ENCODE measurements around the gene NRXN3. TPM values are rescaled to one million over a fixed set of nuclear protein-coding genes. Genes with fewer than 3 reads are reported as not detected.

The NRXN3 gene
- total RNA-seq, 1 donor from 2014 or later, result 8.7 TPM

DNA sequence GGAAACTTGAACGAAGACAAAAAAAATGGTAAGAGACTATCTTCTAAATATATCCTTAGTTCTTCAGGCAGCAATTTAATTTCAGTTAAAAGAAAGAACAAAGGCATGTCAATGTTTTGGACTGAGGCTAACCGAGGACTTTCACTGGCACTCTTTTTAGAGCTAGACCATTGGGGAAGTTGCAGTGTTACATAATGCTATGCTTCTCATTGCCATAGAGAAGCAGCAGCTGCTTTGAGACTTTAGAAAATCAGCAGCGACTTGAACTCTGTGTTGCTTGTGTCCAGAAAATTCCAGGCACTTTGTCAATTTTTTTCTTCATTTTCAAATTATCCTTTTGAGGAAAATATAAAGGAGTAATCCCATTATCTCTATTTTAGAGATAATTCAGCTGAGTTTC is 964.2 kb downstream of the NRXN3 start:
- DNase-seq (ENCODE audit: low spot score), result no peak

DNA sequence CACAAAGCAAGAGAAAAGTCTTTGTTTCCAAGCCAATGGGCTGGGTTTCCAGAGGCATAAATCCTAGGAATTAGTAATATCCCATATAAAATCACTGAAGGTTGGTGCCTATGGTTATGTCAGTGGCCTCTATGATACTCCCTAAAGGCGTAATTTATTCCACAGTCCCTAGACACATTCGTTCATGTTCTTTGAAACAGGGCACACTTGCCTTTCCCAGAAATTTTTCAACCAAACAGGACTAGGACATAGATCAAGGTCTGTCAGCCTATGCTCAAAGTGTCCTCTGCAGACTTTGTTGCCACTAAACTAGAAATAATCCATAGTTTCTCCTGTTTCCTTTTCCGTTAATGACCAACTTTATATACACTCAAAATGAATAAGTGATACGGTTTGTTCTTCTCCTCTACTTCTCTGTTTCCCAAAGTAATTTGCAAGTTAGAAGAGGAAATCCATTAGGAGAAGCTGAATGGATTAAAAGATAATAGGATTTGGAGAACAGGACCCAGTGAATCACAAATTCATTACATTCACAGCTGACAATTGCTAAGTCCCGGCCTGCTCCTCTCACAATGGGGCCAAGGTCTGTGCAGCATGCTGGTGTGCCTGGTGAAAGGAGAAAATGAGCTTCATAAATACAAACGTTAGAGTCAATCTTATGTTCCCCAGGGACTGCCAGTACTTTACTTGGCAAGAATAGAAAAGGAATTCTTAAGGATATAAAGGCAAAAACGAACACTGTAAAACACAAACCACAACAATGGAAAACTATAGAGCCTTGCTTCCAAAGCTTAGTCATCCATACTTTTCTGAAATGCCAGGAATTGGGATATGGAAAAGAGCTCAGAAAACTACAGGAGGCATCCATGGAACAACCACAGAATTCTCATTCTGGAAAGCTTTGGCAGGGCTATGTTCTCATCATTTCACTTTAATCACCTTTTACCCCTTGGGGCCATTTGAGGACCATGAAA is 966.2 kb downstream of the NRXN3 start:
- no peak for DNase-seq (ENCODE audit: low spot score)

DNA sequence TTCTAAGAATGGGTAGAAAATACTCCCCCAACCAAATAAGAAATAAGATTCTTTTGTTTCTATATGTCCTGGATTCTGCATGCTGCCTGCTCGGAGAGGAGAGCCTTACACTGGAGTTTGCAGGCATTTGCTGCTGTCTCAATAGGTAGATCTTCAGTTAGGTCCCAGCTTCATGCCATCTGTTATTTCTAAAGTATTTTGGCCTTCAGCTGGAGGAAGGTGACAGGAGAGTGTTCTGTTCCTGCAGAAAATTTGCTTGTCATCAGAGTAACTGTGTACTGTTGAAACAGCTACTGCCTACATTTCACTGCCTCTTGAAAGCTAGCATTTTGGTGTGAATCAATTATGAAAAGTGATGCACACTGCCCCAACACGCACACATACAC is 966.9 kb downstream of the NRXN3 start:
- DNase-seq (ENCODE audit: low spot score), result no peak

DNA sequence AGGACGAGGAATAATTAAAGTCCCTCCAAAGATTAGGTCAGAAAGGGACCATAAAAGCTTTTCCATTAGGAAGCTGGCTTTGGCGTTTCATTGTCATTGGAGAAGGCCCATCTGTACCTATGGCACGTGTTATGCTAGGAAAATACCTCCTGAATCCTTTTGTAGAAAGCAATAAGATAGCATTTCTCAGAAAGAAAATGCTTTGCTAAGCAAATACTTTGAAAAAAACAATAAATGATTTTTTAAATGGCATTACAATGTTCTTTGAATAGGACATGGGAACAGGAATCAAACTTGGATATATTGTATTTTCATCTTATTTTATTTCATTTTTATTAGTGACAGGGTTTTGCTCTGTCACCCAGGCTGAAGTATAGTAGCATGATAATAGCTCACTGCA is 967.7 kb downstream of the NRXN3 start:
- no peak for DNase-seq (ENCODE audit: low spot score)

DNA sequence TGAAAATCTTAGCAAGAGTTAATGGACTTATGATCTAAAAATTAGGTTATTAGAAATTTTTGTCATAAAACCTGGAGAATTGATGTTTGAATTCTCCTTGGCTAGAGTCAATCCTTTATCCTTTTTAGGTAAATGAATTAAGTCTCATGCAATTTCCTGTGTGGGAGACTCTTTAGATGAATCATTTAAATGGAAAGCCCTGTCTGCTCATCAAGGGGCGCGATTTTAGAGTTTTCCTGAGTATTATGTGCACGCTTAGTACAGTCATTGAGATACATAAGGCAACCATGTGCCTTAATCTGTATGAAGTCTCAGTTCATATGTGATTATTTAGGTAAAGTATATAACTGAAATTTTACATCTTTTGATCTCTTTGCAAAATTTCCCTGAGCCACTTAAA is 974.7 kb downstream of the NRXN3 start:
- no peak for DNase-seq (ENCODE audit: low spot score)

DNA sequence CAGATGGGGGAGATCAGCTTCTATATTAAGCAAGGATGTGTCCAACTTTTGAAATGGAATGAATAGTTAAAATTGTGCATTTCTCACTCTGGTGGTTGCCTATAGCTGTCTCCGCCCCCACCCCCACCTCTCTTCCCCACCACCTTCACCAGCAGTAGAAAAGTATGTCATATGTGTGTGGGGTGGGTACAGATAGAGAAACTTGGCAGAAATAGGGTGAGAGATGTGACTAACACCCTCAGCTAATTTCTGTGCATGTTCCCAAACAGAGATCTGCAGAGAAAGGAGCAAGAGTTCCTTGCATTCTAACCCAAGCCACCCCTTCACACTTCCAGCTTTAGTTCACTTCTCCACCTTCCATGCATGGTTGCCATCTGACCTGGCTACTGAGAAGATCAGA is 980.1 kb downstream of the NRXN3 start:
- no peak for DNase-seq (ENCODE audit: low spot score)

DNA sequence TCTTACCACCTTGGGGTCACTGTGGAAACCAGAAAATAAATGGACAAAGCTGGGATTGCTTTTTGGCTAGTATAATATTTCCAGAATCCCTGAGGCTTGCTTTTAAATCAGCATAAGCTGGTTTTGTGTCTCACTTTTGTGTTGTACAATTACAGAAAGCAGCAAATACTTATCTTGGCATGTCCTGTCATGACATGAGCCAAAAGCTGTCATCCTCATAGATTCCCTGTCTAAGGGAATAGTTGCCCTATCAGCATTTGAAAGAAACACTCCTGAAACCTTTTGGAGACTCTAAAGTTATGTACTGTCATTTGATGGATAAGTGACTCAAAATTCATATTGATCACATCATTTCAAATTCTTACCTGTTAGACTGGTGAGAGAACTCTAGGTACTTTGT is 987.2 kb downstream of the NRXN3 start:
- no peak for DNase-seq (ENCODE audit: low spot score)

DNA sequence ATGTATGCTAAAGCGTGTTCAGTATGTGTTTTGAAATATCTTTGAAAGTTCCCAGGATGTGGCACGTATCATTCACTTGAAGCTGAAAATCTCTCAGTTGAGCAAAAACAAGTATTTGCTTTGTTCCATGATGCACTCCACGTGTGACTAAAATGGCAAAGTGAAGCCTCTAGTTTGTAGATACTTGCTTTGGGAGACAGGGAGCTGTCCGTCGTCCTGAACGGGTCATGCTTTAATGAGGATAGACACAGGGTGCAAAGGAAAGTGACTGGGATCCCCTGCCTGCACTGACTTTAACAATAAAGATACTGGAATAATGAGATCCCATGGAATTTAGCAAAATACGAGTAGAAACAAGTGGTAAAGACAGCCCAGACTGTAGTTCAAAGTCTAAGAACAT is 991.4 kb downstream of the NRXN3 start:
- peak; percentile 57 for DNase-seq (ENCODE audit: low spot score)

DNA sequence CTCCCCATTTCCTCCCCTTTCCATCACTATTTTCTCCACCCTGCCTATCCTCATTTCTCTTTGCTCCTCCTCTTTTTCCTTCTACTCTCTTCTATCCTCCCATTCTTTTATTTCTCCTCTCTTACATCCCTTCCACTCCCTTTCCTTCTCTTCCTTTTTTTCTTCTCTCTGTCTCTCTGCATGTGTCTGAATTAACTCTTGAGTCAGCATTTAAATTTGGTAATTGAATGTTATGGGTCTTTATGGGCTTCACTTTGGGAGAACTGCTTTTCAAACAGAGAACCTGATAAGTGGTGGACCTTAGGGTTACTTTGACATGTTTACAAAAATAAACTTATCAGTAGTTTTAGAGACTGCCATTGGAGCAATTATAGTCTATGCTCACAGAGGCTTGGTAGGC is 992.7 kb downstream of the NRXN3 start:
- no peak for DNase-seq (ENCODE audit: low spot score)

DNA sequence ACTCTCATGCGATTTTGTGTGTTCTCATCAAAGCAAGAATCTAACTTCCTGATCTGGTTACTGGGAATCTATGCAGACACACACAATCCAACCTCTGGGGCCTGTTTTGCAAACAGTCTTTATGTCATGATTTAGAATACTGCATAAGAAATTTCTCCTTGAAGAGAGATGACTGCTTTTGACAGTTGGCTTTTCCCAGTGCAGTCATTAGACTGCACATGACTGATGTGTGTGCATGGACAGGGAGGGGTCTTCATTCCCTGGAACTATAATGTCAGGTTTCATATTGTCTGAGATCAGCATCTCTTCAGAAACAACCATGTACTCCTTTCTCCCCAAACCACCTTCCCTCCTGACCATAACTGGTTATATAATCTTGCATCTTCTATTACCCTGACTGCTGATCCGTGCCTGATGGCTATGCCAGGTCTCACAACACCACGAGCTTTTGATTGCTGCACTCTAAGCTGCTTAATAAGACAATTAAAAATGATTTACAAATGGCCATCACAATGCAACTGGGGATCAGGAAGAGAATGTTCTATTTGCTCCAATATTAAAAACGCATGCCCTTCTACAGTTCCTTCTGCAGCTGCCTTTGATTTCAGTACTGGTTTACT is 995.4 kb downstream of the NRXN3 start:
- DNase-seq (ENCODE audit: low spot score), result no peak

DNA sequence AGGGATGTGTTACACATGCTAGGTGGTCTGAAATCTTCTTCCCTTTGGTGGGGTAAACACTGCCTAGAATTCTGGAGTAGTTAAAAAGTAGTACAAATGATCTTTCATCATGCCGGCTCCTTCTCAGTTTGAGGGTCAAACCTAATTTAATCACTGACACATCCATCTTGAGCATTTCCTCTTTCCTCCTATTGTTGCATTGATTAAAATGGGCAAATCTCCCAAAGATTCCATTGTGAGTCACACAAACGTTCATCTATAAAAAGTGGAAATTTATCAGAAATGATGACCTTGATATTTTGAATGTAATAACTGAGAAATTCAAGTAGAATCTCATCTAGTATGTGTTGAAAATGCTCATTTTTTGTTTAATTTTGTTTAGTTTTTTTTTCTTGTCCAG is 996.0 kb downstream of the NRXN3 start:
- DNase-seq (ENCODE audit: low spot score), result no peak

DNA sequence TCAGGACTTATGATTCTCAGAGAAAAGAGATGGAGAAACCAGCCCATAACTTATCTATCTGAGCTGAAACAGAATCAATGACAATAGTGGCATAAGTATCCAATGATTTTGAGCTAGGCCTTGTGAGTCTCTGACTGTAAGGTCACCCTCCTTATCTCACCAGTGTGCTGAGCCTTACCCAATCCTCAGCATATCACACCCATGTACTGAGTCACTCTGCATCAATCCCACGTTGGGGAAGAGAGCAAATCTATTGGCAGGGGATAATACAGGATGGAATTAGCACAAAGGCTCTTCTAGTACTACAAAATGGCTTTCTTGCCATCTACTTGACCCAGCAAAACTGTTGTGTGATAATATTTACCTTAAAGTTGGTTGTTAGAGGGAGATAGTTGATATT is 997.8 kb downstream of the NRXN3 start:
- DNase-seq (ENCODE audit: low spot score), result no peak

DNA sequence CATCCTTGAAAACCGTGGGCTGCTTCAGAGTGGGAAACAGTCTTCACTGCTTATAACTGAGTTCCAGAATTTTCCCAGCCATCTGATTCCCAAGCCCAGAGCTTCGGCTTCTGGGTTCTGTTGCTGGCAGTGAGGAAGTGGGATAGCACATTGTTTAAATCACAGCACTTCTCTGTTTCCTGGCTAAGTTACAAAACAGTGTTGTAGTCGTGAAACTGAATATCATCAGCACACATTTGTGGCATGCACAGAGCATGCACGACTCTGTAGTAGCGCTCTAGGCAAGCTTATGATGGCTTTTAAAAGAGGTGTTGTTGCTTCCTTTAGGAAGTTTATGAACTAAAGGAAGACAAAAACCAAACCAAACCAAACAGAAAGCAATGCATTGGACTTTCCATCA is 1005.5 kb downstream of the NRXN3 start:
- no peak for DNase-seq (ENCODE audit: low spot score)

DNA sequence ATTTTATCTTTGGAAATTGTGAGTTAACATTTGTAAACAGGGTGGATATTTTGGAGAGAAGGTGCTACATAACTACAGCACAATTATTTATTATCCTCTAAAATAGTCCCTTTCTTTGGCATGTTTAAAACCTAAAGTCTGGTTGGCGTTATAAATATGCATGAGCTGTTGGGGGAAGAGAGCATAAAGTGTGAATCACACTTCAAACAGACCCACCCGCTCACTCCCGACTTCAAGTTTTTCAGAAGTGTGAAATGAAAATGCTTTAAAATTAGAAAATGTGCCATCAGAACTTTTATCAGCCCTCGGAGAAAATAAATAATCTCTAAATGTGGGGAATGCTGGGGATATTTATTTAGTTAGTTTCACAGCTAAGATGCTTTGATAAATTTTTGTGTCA is 1006.9 kb downstream of the NRXN3 start:
- no peak for DNase-seq (ENCODE audit: low spot score)

DNA sequence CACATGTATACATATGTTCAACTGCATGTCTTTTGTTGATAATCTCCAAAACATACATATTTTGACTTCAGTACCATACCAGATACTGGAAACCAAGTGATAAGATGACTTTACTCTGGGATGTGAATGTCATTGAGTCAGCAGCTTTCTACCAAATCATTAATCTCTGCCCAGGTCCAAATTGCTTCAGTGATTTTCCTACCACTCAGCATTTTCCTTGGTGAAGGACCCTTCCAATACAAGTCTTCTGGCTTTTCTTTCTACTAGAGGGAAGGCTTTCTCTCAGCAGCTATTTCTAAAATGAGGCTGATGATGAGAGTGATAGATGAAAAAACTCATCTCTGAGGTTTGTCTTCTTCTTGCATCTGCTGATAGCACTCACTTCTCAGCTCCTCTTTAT is 1008.5 kb downstream of the NRXN3 start:
- DNase-seq (ENCODE audit: low spot score), result no peak

DNA sequence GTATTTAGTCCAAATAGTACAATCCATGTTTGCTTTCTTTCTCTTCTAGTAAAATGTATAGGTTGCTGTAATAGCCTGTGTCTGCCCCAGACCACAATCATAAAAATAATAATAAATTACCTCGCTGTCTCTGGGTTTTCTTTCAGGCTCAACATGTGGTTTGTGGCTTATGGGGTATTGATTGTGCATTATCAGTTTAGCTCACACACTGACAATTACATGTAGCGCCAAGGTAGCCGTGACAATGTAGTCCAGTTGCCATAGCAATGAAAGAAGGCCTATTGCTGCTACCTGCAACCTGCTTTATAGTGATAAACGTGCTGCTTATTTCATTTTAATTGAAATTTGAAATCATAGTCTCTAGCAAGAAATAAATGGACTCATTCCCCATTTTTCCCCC is 1009.8 kb downstream of the NRXN3 start:
- DNase-seq (ENCODE audit: low spot score), result no peak

DNA sequence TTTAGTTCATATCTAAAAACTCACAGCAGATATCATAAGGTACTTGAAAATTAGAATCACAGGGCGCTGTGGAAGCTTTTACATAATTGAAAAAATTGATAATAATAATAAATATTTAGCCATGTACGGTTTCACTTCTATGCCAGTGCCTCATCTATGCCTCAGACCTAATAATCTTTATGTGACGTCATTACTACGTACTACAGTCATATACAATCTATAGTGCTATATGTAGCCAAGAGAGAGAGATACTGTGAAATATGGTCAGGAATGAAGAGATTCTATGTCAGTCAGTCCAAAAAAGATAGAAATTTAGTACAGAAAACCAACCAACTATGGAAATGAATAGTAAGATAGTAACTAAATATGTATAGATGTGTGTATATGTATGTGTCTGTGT is 1010.5 kb downstream of the NRXN3 start:
- DNase-seq (ENCODE audit: low spot score), result no peak

DNA sequence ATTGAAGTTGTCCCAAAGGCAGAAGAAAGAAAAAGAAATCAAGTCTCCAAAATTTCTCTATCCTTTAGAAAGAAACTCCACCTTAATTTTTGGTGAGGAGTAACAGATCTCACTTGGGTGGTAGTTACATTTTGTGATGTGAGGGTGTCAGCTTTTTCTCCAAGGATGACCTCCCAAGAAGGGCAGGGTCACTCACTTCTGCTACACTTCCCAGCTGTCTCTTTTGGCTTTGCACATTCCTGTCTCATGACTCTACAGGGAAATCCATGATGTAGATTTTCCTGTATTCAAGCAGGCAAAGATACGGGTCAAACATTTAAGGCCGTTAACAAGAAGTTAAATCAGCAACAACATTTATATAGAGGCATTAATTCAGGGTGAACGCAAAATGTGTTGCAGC is 1016.4 kb downstream of the NRXN3 start:
- DNase-seq (ENCODE audit: low spot score), result peak; percentile 10

DNA sequence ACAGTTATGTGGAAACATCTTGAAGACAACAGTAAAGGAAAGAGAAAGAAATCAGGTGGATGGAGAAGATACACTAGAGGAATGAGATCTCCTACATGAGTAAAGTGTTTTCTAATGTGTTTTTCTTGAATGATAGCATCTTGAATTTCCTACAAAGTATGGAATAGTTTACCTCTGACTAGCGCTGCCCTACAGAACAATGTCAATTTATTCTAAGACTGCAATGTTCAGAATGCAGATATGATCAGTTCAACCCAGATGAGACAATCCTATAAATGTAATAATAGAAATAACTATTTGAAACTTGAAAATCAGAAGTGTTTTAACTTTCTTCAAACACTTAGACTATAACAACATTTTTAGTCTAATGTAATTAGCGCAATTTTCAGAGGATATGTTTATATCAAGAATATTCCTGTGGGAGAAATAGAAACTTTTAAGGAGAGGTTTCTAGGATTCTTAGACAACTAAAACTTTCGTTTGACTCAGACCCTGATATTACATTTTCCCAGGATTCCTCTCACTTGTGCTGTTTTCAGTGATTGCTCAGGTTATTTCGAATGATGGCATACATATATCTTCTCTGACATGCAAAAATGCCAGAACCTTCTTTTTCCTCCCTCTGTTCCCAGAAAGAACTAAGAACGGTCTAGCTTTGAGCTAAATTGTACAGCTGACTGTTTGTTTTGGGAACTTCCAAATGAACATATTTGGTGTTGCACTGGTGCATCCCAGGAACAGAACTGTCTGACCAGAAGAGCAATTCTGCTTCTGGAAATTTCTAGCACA is 1023.7 kb downstream of the NRXN3 start:
- DNase-seq (ENCODE audit: low spot score), result no peak

DNA sequence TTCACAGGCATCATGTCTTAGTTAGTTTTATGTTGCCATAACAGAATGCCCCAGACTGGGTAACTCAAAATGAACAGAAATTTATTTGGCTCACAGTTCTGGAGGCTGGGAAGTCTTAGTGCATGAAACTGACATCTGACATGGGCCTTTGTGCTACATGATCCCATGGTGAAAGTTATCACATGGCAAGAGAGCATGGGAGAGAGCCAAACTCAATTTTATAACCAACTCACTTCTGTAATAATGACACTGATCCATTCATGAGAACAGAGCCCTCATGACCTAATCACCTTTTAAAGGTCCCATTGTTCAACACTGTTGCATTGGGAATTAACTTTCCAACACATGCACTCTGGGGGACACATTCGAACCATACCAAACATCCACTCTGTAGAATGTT is 1026.0 kb downstream of the NRXN3 start:
- DNase-seq (ENCODE audit: low spot score), result no peak

DNA sequence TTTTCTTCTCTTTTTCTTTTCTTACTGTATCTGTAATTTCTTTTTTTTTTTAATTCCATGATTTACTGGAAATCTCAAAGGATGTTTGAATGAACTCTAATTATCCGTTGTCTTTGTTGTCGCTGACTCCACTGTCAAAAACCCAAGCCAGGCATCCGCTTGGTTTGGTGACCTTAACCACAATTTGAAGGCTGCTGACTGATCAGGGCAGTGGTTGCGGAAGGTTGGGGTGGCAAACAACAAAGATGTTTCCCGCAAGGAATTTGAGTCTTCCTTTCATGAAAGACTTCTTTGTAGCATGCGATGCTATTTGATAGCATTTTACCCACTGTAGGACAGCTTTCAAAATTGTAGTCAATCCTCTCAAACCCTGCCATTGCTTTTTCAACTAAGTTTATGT is 1027.3 kb downstream of the NRXN3 start:
- DNase-seq (ENCODE audit: low spot score), result no peak

DNA sequence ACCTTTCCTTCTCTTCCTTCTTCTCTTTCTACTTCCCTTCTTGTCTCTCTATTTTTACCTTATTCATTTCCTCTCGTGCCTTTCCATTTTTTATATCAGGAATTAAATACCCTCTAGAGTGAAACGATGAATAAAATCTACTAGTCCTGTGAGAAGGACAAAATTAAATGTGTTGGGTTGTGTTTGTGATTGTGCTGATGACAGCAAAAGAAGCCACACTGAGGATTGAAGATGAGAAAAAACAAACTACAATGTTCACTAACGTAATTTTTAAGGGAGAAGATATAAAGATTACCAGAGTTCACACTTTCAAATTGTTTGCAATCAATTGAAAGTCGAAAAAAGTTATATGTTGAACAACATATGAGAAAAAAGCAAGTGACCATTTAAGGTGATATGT is 1029.0 kb downstream of the NRXN3 start:
- DNase-seq (ENCODE audit: low spot score), result no peak
